KMS-11 (cell line): ENCODE data around the gene LFNG.
"Not testable (repeated sequence)": the region's sequence is repeated elsewhere in the genome, so short reads cannot be mapped to it uniquely, and the experiment has no call there.

Experiments used
- H2AFZ ChIP-seq: fragments of 200-600 bp; sonication (generic); 2 replicates; pipeline ENCODE4 v1.6.1; 2016; ENCODE audit warnings: antibody characterized with exemption, mixed run types, low read depth
- H3K27ac ChIP-seq: fragments of 200-600 bp; sonication (generic); 2 replicates; pipeline ENCODE4 v1.6.1; 2016; ENCODE audit warnings: mild to moderate bottlenecking, mixed run types
- H3K27me3 ChIP-seq: fragments of 200-600 bp; sonication (generic); 2 replicates; pipeline ENCODE4 v1.6.1; 2017; ENCODE audit warnings: mild to moderate bottlenecking, low read depth, mixed run types, moderate library complexity; ENCODE audit not compliant: insufficient read depth
- H3K36me3 ChIP-seq: fragments of 200-600 bp; sonication (generic); 2 replicates; pipeline ENCODE4 v1.6.1; 2017; ENCODE audit warnings: mild to moderate bottlenecking, mixed run types; ENCODE audit not compliant: insufficient read depth
- H3K4me1 ChIP-seq: fragments of 200-600 bp; sonication (generic); 2 replicates; pipeline ENCODE4 v1.6.1; 2016; ENCODE audit warnings: mild to moderate bottlenecking, low read depth, mixed run types; ENCODE audit not compliant: poor library complexity, severe bottlenecking
- H3K4me2 ChIP-seq: fragments of 200-600 bp; sonication (generic); 2 replicates; pipeline ENCODE4 v1.7.0; 2016; ENCODE audit warnings: mild to moderate bottlenecking, mixed run types
- H3K4me3 ChIP-seq: fragments of 200-600 bp; sonication (generic); IDR thresholded peaks from 2 replicates; pipeline ENCODE4 v1.6.1; 2017; ENCODE audit warnings: low read depth, low read length, mixed read lengths; ENCODE audit not compliant: insufficient read depth
- H3K79me2 ChIP-seq: fragments of 200-600 bp; sonication (generic); 2 replicates; pipeline ENCODE4 v1.6.1; 2016; ENCODE audit warnings: low read depth, mixed run types; ENCODE audit not compliant: insufficient read depth
- H3K9ac ChIP-seq: fragments of 200-600 bp; sonication (generic); 2 replicates; pipeline ENCODE4 v1.6.1; 2016; ENCODE audit warnings: mild to moderate bottlenecking, mixed run types
- H4K20me1 ChIP-seq: fragments of 200-600 bp; sonication (generic); 2 replicates; pipeline ENCODE4 v1.6.1; 2016; ENCODE audit warnings: mild to moderate bottlenecking, mixed run types; ENCODE audit not compliant: insufficient read depth
- TF ChIP-seq, protein P1 (sequence below): fragments of 200-600 bp; sonication (generic); conservative IDR thresholded peaks from 2 replicates; pipeline ENCODE4 v1.6.1; 2017; ENCODE audit warnings: low read depth, mild to moderate bottlenecking, antibody characterized with exemption, low read length, moderate library complexity, mixed read lengths

The LFNG gene

DNA sequence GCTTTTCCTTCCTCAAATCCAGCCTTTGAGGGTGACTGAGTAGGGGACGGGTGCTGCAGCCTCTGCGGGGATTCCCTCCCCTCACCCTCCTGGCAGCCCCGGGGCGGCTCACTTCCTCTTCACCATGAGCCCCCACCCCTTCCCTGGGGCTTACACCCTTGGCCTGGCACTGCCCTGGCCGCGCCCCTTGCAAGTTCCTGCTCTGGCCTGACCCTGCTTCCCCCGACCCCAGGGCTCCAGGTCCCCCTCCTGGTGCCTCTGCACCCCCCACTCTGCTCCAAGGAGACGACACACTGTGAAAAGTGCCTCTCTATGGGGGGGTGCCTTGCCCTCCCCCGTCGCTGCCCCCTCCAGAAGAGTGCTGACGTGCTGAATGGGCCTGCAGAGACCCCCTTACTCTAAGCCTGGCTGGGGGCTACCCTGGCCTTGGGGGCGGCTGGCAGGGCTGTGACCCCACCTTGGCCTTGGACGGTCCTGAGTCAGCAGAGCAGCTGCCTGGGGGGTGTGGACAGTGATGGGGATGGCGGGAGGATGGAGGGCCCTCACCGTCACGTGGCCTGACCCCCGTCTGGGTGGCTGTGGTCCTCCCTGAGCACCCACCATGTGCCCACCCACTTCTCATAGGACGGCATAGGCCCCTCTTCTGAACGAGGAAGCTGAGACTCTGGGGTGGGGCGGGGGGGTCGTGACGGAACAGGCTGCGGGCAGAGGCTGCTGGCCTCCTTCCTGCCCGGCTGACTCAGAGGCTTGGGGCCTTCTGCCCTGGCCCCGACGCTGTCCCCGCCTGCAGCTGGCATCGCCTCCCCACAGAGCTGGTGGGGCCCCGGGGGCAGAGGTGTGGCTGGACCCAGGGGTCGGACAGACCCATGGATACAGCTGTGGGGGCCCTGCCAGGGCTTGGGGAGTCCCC, 9.8 kb downstream of the LFNG start:
- Histone ChIP-seq H4K20me1 (no peaks in the 10 kb centered on the region), H3K27me3 (peaks cover 16% of the 10 kb centered on the region; the same call in 1 of the 2 replicates), H3K36me3 (no peaks in the 10 kb centered on the region), H3K27ac (no peak overlapping the region), H3K79me2 (no peaks in the 10 kb centered on the region), H3K4me2 (no peak overlapping the region), H3K4me3 (no peak overlapping the region), H3K9ac (no peak overlapping the region), H2AFZ (no peak overlapping the region), H3K4me1 (no peaks in the 10 kb centered on the region)
- TF ChIP-seq, protein P1, sequence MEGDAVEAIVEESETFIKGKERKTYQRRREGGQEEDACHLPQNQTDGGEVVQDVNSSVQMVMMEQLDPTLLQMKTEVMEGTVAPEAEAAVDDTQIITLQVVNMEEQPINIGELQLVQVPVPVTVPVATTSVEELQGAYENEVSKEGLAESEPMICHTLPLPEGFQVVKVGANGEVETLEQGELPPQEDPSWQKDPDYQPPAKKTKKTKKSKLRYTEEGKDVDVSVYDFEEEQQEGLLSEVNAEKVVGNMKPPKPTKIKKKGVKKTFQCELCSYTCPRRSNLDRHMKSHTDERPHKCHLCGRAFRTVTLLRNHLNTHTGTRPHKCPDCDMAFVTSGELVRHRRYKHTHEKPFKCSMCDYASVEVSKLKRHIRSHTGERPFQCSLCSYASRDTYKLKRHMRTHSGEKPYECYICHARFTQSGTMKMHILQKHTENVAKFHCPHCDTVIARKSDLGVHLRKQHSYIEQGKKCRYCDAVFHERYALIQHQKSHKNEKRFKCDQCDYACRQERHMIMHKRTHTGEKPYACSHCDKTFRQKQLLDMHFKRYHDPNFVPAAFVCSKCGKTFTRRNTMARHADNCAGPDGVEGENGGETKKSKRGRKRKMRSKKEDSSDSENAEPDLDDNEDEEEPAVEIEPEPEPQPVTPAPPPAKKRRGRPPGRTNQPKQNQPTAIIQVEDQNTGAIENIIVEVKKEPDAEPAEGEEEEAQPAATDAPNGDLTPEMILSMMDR, result no peak

DNA sequence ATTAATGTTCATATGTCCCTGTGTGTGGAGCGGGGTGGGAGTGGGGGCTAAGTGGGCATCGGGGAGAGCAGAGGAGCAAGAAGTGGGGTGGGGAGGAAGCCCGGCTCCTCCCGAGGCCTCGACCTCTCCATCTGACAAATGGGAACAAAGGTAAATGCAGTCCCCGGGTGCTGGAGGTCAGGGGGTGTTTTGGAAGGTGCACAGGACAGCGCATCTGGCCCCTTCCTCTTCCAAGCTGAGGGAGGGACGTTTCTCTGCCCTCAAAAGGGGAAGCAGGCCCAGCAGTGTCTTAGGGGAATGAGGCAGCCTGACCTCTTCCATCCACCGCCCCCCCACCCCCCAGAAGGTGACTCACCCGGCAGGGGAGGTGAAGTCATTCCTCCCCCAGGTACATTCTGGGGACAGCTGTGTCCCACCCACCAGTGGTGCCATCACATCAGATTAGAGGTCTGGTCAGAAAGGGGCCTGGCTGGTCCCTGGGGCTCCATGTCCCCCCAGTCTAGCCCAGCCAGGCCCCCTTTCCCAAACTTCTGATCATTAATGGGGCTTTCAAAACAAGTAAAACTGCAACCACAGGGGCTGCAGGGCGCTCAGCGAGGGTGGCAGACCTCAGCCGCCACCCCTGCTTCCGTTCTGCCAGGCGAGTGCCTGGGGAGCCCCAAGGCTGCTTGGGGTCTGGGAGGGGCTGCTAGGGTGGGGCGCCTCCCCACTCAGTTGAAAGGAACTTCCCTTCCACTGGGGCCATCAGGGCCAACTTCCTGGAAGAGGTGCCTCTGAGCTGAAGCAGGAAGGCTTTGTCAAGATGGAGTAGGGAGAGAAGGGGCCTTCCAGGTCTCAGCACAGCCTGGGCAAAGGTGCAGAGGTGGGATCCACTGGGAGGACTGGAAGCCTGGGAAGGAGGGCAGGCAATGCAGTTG, 10.8 kb downstream of the LFNG start:
- Histone ChIP-seq H3K9ac (no peak overlapping the region), H2AFZ (no peak overlapping the region), H3K4me1 (no peaks in the 10 kb centered on the region), H3K27me3 (peaks cover 8% of the 10 kb centered on the region; the same call in 1 of the 2 replicates), H3K36me3 (no peaks in the 10 kb centered on the region), H3K4me3 (no peak overlapping the region), H3K4me2 (no peak overlapping the region), H4K20me1 (no peaks in the 10 kb centered on the region), H3K27ac (no peak overlapping the region), H3K79me2 (no peaks in the 10 kb centered on the region)
- TF ChIP-seq, protein P1, result no peak

DNA sequence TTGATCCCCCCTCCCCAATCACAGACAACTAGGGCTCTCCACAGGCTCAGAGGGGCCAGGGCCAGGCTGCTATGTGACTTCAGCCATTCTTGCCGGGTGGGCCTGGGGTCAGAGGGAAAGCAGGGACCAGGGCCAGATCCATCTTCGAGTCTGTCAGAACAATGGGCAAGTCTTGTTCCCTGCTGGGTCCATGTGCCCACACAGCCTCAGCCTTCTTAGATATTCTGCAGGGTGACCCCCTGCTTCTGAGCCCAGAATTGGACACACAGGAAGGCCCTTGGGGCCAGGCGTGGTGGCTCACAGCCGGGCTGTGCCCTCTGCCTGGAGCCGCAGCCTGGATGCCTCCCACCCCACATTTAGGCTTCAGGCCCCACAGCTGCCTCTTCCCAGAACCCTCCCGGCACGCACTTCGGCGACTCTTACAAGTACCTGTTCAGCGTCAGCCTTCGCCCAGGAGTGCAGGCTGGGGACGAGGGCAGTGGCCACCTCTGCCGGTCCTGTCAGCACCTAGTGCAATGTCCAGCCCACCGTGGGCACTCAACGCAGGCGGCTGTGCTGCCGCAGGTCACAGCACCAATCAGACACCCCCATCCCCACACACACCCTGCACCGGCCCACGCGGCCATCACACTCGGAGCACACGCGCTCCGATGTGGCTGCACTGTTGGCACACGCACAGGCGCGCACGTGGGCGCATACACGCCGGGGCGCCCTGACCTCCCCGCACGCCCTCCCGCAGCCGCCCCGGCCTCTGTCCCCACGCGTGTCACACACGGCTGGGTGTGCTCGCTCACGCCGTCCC, 11.6 kb downstream of the LFNG start:
- H3K36me3 ChIP-seq, H3K27ac ChIP-seq, H3K9ac ChIP-seq, H2AFZ ChIP-seq, H3K79me2 ChIP-seq, H3K4me3 ChIP-seq, H3K27me3 ChIP-seq, H3K4me2 ChIP-seq, H4K20me1 ChIP-seq, H3K4me1 ChIP-seq: not testable (repeated sequence)

DNA sequence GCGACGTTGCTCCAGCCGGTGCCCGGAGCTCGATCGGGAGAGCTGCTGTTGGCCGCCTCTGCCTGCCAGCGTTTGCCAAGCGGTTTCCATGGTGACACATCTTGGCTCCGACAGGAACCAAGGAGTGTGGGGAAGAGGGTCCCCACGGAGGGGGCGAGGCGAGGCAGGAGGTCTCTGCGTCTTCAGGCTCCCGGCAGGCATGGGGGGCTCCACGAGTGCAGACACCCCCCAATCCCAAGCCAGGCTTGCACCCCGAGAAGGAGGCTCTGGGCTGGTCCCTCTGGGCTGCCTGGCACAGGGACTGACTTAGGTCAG, 12.2 kb downstream of the LFNG start:
- not testable (repeated sequence) for H3K27ac ChIP-seq, H3K36me3 ChIP-seq, H4K20me1 ChIP-seq, H3K4me3 ChIP-seq, H3K27me3 ChIP-seq, H3K9ac ChIP-seq, H2AFZ ChIP-seq, H3K4me1 ChIP-seq, H3K79me2 ChIP-seq, H3K4me2 ChIP-seq

DNA sequence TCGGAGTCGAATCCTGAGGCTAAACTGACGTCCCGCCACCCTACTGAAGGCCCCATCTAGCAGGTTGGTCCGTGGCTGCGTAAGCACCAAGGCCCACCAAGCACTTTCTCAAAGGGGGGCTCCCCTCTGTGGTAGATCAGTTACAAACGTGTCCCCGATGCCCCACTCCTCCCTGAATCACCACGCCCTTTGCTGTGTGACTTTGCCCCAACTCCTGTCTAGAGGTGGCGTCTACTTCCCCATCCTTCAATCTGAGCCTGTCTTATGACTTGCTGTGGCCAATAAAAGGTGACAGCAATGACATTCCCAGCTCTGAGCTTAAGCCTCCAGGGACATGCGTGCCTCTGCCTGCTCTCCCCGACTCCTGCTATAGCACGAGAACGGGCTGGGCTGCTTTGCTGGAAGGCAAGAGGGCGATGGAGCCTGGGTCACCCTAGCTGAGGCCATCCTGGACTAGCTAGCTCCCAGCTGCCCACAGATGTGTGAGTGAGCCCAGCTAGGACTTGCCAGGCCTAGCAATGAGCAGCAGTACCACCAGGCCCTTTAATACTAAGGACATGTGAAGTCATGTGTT, 12.7 kb downstream of the LFNG start:
- not testable (repeated sequence) for H3K4me3 ChIP-seq, H3K27me3 ChIP-seq, H4K20me1 ChIP-seq, H3K4me2 ChIP-seq, H3K27ac ChIP-seq, H2AFZ ChIP-seq, H3K4me1 ChIP-seq, H3K36me3 ChIP-seq, H3K79me2 ChIP-seq, H3K9ac ChIP-seq

DNA sequence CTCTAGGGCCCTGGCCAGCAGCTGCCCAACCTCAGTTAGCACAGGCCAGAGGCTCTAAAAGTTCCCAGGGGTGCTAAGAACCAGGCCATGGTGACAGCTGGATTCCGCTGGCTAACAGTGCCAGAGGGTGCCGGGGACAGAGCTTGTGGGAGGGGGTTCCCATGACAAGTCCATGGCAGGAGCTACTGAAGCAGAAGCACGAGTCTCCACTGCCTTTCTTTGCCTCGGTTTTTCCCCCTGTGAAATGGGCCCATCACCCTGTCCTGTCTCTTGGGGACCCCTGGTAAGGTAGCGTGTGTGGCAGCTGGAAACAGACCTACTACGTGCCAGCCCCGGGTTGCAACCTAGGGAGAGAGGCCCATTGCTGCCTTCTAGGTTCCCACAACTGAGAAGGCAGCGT, 13.2 kb downstream of the LFNG start:
- not testable (repeated sequence) for H3K27me3 ChIP-seq, H3K9ac ChIP-seq, H4K20me1 ChIP-seq, H3K4me3 ChIP-seq, H3K4me1 ChIP-seq, H2AFZ ChIP-seq, H3K36me3 ChIP-seq, H3K27ac ChIP-seq, H3K79me2 ChIP-seq, H3K4me2 ChIP-seq

DNA sequence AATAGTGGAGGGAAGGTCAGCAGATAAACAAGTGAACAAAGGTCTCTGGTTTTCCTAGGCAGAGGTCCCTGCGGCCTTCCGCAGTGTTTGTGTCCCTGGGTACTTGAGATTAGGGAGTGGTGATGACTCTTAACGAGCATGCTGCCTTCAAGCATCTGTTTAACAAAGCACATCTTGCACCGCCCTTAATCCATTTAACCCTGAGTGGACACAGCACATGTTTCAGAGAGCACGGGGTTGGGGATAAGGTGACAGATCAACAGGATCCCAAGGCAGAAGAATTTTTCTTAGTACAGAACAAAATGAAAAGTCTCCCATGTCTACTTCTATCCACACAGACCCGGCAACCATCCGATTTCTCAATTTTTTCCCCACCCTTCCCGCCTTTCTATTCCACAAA, 14.0 kb downstream of the LFNG start:
- not testable (repeated sequence) for H3K36me3 ChIP-seq, H3K27ac ChIP-seq, H3K4me2 ChIP-seq, H3K4me1 ChIP-seq, H3K79me2 ChIP-seq, H4K20me1 ChIP-seq, H3K4me3 ChIP-seq, H2AFZ ChIP-seq, H3K27me3 ChIP-seq, H3K9ac ChIP-seq

DNA sequence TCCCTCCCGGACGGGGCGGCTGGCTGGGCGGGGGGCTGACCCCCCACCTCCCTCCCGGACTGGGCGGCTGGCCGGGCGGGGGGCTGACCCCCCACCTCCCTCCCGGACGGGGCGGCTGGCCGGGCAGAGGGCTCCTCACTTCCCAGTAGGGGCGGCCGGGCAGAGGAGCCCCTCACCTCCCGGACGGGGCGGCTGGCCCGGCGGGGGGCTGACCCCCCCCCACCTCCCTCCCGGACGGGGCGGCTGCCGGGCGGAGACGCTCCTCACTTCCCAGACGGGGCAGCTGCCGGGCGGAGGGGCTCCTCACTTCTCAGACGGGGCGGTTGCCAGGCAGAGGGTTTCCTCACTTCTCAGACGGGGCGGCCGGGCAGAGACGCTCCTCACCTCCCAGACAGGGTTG, 14.6 kb downstream of the LFNG start:
- not testable (repeated sequence) for H4K20me1 ChIP-seq, H3K36me3 ChIP-seq, H3K27me3 ChIP-seq, H2AFZ ChIP-seq, H3K4me1 ChIP-seq, H3K27ac ChIP-seq, H3K4me2 ChIP-seq, H3K79me2 ChIP-seq, H3K4me3 ChIP-seq, H3K9ac ChIP-seq
